HG02885 (cell line): Measurements from ENCODE around the gene HPGD.

Experiments
- ATAC-seq: cut with Tn5 transposase; IDR thresholded peaks from one replicate; pipeline ENCODE4 v1.9.1; 2021; ENCODE audit warnings: mild to moderate bottlenecking; ENCODE audit not compliant: unreplicated experiment, poor library complexity

Gene HPGD

GRCh38 chr4:174483792-174484191 is 38.5 kb downstream of the HPGD start:
- no peak for ATAC-seq

- ATAC-seq, result no peak
These were observed 43.1 kb downstream of the HPGD start for GRCh38 chr4:174479140-174479539.

- ATAC-seq, result no peak
These were observed 46.8 kb downstream of the HPGD start for GRCh38 chr4:174475528-174475927.

- no peak for ATAC-seq
These were observed 47.7 kb downstream of the HPGD start for GRCh38 chr4:174474457-174475075.

GRCh38 chr4:174467107-174467506 is 55.2 kb downstream of the HPGD start:
- no peak for ATAC-seq

- ATAC-seq, result no peak
These were observed 57.3 kb downstream of the HPGD start for GRCh38 chr4:174464949-174465348.

- ATAC-seq, result no peak
These were observed 60.7 kb downstream of the HPGD start for GRCh38 chr4:174461466-174462106.

- ATAC-seq, result no peak
These were observed 61.6 kb downstream of the HPGD start for GRCh38 chr4:174460684-174461083.

- ATAC-seq, result no peak
These were observed 64.8 kb downstream of the HPGD start for GRCh38 chr4:174457468-174457867.

GRCh38 chr4:174454815-174455473 is 67.3 kb downstream of the HPGD start:
- ATAC-seq, result no peak

GRCh38 chr4:174451718-174452296 is 70.5 kb downstream of the HPGD start:
- no peak for ATAC-seq

GRCh38 chr4:174450786-174451125 is 71.5 kb downstream of the HPGD start:
- ATAC-seq, result no peak

- ATAC-seq, result no peak
These were observed 72.1 kb downstream of the HPGD start for GRCh38 chr4:174449944-174450785.

- ATAC-seq, result no peak
These were observed 73.1 kb downstream of the HPGD start for GRCh38 chr4:174449152-174449551.

GRCh38 chr4:174444390-174444789 is 77.9 kb downstream of the HPGD start:
- ATAC-seq, result no peak
